HCT116 (cell line): ENCODE results near the gene LRRC3. TPM values are rescaled to one million over a fixed set of nuclear protein-coding genes. Genes with fewer than 3 reads are reported as not detected.

Experiments
- ATF3 ChIP-seq: IDR thresholded peaks from 2 replicates; pipeline ENCODE4 v1.6.1; 2012
- CEBPB ChIP-seq: IDR thresholded peaks from 2 replicates; pipeline ENCODE4 v1.6.1; 2012; ENCODE audit warnings: low read depth
- CTCF ChIP-seq, 3 experiments: fragments of 200-600 bp in 1 of 3; sonication (generic) in 1 of 3; IDR thresholded peaks in 2 of 3; conservative IDR thresholded peaks in 1 of 3; 2 replicates each; pipeline ENCODE4 v1.5.1; 2012 to 2017; ENCODE audit warnings: low read depth in 2 of 3, low read length in 2 of 3, antibody characterized with exemption in 1 of 3, borderline replicate concordance in 1 of 3, control low read depth in 1 of 3, mild to moderate bottlenecking in 1 of 3, mixed read lengths in 1 of 3, mixed run types in 1 of 3, moderate library complexity in 1 of 3; ENCODE audit not compliant: insufficient read depth in 1 of 3
- POLR2A ChIP-seq: IDR thresholded peaks from 2 replicates; pipeline ENCODE4 v1.7.0; 2011; ENCODE audit warnings: borderline replicate concordance; ENCODE audit not compliant: insufficient read depth, insufficient read length; ENCODE audit errors: extremely low read depth
- POLR2AphosphoS5 ChIP-seq: IDR thresholded peaks from 2 replicates; pipeline ENCODE4 v1.6.1; 2011; ENCODE audit warnings: mild to moderate bottlenecking, low read depth, low read length, moderate library complexity
- RAD21 ChIP-seq: IDR thresholded peaks from 2 replicates; pipeline ENCODE4 v1.6.1; 2012; ENCODE audit warnings: low read depth, mild to moderate bottlenecking
- TCF7L2 ChIP-seq: IDR thresholded peaks from 2 replicates; pipeline ENCODE4 v1.7.0; 2011; ENCODE audit warnings: borderline replicate concordance, inconsistent platforms; ENCODE audit not compliant: insufficient read depth, insufficient read length; ENCODE audit errors: extremely low read depth
- YY1 ChIP-seq: IDR thresholded peaks from 2 replicates; pipeline ENCODE4 v1.6.1; 2011; ENCODE audit warnings: low read length, low read depth, moderate library complexity, mild to moderate bottlenecking; ENCODE audit not compliant: insufficient replicate concordance; ENCODE audit errors: extremely low read depth
- ZBTB33 ChIP-seq: IDR thresholded peaks from 2 replicates; pipeline ENCODE4 v1.6.1; 2011; ENCODE audit warnings: mild to moderate bottlenecking, low read length, moderate library complexity; ENCODE audit not compliant: insufficient replicate concordance; ENCODE audit errors: extremely low read depth
- total RNA-seq: library from RNA; stranded (reverse); gene quantifications from one replicate; pipeline ENCODE4 v1.2.1, GENCODE V29; 2021; ENCODE audit not compliant: unreplicated experiment

The LRRC3 gene
- total RNA-seq, 1 experiment from 2014 or later = 7.5 TPM

GRCh38 chr21:44434568-44434925 is 20.8 kb upstream of the LRRC3 start (continued):
- TF ChIP-seq ZBTB33 (no peak), ATF3 (no peak), POLR2A (no peak), CEBPB (no peak), CTCF (IDR thresholded peaks at IDR 0.05 in 2 of 3, conservative IDR thresholded peaks at IDR 0.05 in 1 of 3; ENCODE audit: borderline replicate concordance in 1 of 3, insufficient read depth in 1 of 3, low read depth in 2 of 3, low read length in 2 of 3) (no peak), YY1 (no peak), TCF7L2 (no peak), POLR2AphosphoS5 (no peak), RAD21 (no peak)
- TF ChIP-seq, all 23 proteins: peak for 0
